ENCODE data around the gene SYT9.

Gene SYT9

GRCh38 chr11:7488681-7489080 is 237.0 kb downstream of the SYT9 start:
- DNase-seq (ENCODE audit: low spot score), result no peak
- no peak for TF ChIP-seq CTCF (IDR thresholded peaks at IDR 0.05; ENCODE audit: extremely low read depth, missing control alignments)

- DNase-seq (ENCODE audit: low spot score), result no peak
These were observed 237.7 kb downstream of the SYT9 start for GRCh38 chr11:7489376-7489775.

GRCh38 chr11:7490054-7490453 is 238.3 kb downstream of the SYT9 start:
- TF ChIP-seq CTCF (IDR thresholded peaks at IDR 0.05; ENCODE audit: extremely low read depth, missing control alignments), result no peak
- no peak for DNase-seq (ENCODE audit: low spot score)

More at GRCh38 chr11:7489376-7489775, 237.7 kb downstream of the SYT9 start:
- no peak for TF ChIP-seq CTCF (IDR thresholded peaks at IDR 0.05; ENCODE audit: extremely low read depth, missing control alignments)

GRCh38 chr11:7490535-7490934 is 238.8 kb downstream of the SYT9 start:
- TF ChIP-seq CTCF (IDR thresholded peaks at IDR 0.05; ENCODE audit: extremely low read depth, missing control alignments), result no peak
- no peak for DNase-seq (ENCODE audit: low spot score)

GRCh38 chr11:7492253-7492652 is 240.5 kb downstream of the SYT9 start:
- no peak for DNase-seq (ENCODE audit: low spot score)
- no peak for TF ChIP-seq CTCF (IDR thresholded peaks at IDR 0.05; ENCODE audit: extremely low read depth, missing control alignments)

- no peak for TF ChIP-seq CTCF (IDR thresholded peaks at IDR 0.05; ENCODE audit: extremely low read depth, missing control alignments)
- no peak for DNase-seq (ENCODE audit: low spot score)
These were observed 242.0 kb downstream of the SYT9 start for GRCh38 chr11:7493670-7494069.

- no peak for DNase-seq (ENCODE audit: low spot score)
- TF ChIP-seq CTCF (IDR thresholded peaks at IDR 0.05; ENCODE audit: extremely low read depth, missing control alignments), result no peak
These were observed 242.5 kb downstream of the SYT9 start for GRCh38 chr11:7494086-7494745.

Measured in GM20000 (cell line).